GM18520 (cell line): ENCODE measurements around the gene MRPS24.
"Not testable (repeated sequence)": the region's sequence is repeated elsewhere in the genome, so short reads cannot be mapped to it uniquely, and the experiment has no call there.

ENCODE experiments used
- ATAC-seq: cut with Tn5 transposase; IDR thresholded peaks from one replicate; pipeline ENCODE4 v1.9.1; 2021; ENCODE audit not compliant: unreplicated experiment

MRPS24 gene

DNA sequence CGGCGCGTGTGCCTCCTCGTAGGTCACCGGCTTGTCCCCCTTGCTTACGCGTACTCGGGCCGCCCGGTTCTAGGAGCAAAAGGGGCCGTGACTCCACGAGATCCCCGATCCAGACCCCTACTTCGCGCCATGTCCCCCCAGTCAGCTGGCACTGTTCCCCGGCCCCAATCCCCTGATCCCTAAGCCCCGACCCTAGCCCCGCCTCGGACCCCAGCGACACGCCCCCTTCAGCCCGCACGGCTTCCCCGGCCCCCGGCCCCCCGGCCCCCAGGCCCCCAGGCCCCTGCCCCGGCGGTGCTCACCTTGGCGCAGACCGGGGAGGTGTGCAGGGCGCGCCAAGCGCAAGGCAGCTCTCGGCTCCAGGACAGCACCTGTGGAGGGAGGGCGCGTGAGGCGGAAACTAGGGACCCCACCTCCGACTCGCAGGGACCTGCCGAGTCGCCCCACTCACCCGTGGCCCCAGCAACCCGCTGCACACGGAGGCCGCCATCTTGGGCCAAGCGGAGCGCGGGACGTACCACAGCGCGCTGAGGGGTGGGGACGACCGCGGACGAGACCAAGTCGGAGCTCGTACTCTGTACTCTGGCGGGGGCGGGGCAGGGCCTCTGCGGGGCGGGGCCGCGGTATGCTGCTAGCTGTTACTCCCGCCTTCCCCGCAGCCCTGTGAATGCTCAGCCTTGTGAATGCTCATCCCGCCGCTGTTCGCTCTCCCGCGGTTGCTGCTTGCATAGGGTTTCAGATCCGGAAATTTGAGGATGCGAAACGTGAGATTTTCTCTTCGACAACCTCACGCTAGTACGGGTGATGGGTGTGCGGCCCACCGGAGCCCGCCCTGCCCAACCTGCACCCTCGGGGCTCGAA is at the start of gene MRPS24:
TSS of gene MRPS24 (minus strand) at position 512 of the 861 bp plus-strand sequence. CDS start at position 490, 22 bp downstream.
- ATAC-seq = peak; percentile 90

DNA sequence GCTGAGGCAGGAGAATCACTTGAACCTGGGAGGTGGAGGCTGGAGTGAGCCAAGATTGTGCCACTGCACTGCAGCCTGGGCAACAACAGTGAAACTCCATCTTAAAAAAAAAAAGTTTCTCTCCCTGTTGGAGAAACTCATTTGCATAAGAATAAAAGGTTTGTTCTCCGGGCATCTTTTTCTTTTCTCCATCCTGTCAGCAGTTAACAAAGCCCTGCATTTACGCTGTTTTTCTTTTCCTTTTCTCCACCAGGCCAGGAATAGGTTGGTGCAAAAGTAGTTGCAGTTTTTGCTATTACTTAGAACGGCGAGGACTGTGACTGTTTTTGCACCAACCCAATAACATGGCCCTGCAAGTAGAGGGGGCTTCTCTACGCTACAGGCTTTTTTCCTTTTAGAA is 46.6 kb upstream of the MRPS24 start:
- no peak for ATAC-seq

DNA sequence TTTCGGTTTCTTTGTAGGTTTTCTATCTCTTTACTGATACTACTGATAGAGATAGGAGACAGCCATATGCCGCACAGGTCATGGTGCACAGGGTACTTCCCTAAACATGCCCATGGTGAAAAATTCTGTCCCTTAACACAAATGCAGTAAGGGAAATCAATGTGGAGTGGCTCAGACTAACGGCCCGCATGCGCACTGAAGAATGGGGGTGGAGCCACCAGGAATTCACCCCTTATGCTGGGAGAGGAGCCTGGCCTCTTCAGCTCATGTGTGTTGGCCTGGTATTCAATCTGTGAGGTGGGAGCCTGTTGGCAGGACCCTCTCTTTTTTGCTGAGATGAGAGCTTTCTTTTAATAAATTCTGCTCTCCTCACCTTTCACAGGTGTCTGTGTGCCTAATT is 45.5 kb upstream of the MRPS24 start:
- no peak for ATAC-seq

DNA sequence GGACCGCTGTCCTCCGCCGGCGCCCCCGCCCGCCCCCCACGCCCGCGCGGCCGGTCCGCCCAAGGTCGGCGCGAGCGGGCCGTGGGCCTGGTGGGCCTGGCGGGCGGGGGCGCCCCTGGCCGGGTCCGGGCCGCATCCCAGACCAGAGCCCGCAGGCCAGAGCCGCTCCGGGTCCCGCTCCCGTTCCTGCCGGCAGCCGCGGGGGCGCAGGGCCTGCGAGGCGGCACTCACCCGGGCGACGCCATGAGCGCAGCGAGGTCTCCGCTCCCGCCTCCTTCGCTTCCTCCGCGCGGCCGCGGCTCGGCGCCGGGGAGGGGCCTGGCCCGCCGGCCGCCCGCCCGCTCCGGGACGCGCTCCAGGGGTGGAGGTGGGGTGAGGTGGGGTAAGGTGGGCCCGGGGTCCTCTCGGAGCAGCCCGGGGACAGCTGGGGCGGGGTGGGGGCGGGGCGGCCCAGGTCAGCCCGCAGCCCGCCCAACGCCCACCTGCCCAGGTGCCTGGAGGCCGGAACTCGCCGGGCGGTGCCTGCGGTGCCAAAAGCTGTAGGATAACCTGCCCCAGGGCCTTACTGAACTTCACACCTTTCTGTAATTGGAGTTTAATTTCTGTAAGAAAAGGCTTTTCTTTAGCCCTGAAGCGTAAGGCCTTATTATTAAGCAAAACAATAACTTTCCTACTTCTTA is 37.2 kb upstream of the MRPS24 start, which contains the start of gene URGCP:
TSS of gene URGCP (minus strand) at position 266 of the 680 bp plus-strand sequence. CDS start at position 245, 21 bp downstream.
- ATAC-seq = peak; percentile 51

DNA sequence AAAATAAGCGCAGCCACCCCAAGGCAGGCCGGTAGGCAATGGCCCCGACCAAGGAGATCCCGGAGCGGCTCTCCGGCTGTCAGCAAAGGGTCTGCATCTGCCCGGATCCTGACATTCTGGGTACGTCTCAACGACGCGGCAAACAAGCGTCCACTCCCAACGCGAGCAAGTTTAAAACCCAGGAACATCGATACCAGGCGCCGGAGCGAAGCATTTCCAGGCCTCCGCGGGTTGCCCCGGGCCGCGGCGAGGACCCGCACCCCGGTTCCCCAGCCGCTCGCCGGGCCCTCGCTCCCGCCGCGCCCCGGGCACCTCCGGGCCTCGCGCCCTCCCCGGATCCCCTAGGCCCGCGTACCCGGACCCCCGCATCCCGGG is 36.6 kb upstream of the MRPS24 start:
- peak; percentile 21 for ATAC-seq

DNA sequence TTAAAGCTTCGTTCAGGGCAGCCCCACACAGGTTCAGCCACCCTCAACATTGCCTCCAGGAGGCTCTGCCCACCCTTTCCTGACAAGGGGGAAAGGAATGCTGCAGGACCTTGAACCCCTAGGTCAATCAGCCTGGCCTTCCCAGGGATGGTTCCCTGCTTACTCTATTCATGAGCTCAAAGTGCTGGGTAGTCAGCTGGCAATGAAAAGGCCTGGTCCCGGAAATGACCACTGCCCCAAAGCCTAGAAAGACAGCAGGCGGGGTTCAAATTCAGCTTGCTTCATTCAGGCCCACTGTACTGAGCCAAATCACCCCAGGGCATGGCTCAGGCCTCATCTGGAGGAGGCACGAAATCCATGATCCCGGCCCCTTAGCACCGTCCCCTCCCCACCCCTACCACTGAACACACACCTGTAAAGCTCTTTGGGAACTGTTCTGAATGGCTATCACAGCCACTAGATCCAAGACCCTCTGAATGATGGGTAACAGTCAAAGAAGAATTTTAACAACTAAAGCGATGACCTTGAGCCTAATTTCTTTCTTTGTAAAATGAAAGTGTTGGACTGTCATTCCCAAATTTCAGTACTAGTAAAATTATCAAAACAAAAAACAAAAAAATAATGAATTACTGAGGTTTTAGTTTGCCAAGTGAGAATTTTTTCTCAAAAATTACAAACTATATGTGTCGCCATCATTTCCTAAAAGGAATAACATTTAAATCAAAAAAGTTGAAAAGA is 36.1 kb upstream of the MRPS24 start:
- ATAC-seq = no peak

DNA sequence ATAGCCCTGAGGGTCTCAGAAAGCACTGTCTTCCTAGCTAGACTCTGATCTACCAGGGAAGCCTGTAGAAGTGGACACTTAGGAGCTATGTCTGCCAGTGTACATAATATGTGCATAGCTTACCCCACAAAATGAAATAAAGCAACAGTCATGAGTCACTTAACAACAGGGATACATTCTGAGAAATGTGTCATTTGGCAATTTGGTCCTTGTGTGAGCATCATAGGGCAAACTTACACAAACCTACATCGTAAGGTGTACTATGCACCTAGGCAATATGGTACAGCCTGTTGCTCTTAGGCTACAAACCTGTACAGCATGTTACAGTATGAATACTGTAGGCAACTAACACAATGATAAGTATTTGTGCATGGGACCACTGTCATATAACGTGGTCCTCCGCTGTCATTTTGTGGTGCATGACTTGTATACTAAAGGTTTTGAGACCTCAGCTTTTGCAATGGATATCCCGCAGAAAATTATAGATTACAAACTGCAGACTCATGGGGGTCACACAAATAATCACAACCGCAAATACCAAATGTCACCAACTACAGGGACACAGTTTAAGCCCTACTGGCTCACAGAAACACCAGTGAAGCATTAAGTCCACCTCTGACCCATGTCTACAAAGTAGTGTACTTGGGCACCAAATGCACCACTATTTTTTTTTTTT is 35.4 kb upstream of the MRPS24 start:
- no peak for ATAC-seq

DNA sequence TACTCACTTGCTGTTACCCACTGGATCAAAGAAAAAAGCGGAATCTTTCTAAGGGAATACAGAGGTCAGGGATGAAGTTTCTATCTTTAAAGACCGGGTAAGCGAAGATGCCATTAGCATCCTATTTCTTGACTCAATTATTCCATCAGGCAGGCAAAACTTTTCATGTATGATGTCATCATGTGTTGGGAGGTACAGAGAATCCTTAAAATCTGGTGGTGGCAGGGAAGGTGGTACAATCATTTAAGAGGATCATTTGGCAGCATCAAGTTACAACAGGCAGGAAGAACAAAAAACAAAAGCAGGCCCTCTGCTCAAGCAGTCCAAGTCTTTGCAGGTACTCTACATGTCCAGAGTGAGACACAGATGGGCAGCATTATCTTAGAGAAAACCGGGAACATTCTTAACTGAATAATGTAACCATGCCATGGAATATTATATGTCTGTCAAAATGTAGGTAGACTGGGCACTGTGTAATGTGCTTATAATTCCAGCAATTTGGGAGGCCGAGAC is 33.3 kb upstream of the MRPS24 start:
- ATAC-seq = no peak

DNA sequence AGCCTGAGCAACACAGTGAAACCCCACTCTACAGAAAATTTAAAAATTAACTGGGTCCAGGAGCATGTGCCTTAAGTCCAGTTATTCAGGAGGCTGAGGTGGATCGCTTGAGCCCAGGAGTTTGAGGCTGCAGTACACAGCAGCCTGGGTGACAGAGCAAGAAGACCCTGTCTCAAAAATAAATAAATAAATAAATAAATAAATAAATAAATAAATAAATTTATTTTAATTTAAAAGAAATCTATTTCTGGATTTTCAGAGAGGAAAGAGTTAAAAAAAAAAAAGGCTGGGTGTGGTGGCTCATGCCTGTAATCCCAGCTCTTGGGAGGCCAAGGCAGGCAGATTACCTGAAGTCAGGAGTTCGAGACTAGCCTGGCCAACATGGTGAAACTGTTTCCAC is 29.3 kb upstream of the MRPS24 start:
- not testable (repeated sequence) for ATAC-seq

DNA sequence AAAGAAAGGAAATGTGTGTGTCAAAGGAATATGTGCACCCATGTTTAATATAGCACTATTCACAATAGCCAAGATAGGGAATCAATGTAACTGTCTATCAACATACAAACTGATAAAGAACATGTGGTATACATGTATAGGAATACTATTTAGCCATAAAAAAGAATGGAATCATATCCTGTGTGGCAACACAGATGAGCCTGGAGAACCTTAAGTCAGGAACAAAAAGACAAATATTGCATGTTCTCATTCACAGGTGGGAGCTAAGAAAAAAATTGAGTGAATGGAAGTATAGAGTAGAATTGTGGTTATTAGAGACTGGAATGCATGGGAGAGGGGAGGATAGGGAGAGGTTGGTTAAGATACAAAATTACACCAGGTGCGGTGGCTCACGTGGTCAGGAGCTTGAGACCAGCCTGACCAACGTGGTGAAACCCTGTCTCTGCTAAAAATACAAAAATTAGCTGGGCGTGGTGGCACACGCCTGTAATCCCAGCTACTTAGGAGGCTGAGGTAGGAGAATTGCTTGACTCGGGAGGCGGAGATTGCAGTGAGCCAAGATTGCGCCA is 26.6 kb upstream of the MRPS24 start:
- no peak for ATAC-seq

DNA sequence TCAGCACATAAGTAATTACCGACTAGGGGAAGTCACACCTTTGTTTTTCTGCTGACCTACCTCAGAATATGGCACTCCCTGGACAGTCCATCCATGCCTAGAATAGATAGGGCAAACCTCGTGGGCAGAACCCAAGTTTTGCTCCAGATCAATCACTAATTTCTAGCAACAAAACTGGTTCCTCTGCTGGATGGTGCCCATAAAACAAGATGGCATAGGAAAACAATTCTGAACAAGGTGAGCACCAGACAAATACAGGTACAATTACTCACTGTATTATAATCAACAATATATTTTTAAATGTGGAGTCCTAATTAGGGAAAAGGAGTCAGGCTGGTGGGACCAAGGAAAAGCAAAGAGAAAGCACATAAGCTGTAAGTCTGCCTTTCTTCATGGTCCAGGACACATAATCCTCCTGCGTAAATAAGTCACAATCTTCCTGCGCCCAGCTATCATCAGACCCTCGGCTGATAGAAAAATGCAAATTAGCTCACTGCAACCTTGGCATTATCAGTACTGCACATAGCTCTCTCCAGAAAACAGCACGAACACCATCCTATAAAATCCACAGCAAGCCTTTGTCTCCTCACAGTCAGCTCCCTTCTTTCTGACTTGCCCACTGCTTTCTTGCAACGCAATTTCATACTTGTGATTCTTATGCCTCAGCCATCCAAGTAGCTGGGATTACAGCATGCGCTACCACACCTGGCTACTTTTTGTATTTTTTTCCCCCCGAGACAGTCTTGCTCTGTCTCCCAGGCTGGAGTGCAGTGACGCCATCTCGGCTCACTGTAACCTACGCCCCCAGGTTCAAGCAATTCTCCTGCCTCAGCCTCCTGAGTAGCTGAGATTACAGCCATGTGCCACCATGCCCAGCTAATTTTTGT is 22.0 kb upstream of the MRPS24 start:
- no peak for ATAC-seq

DNA sequence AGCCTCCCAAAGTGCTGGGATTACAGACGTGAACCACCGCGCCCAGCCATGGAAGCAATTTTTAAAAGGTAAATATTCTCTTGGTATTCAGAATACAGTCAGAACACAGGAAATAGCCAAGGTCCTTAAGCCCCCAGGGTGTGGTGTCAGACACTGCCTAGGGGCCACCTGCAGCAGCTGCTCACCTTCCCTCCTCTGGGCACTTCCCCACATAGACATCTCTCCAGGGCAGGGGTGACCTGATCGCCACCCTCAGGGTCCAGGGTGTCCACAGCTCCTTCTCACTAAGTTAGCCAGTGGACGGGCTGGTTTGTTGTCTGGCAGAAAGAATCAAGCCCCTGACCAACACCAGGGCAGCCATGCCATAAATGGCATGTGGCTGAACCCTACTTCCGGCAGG is 21.2 kb upstream of the MRPS24 start:
- ATAC-seq = no peak

DNA sequence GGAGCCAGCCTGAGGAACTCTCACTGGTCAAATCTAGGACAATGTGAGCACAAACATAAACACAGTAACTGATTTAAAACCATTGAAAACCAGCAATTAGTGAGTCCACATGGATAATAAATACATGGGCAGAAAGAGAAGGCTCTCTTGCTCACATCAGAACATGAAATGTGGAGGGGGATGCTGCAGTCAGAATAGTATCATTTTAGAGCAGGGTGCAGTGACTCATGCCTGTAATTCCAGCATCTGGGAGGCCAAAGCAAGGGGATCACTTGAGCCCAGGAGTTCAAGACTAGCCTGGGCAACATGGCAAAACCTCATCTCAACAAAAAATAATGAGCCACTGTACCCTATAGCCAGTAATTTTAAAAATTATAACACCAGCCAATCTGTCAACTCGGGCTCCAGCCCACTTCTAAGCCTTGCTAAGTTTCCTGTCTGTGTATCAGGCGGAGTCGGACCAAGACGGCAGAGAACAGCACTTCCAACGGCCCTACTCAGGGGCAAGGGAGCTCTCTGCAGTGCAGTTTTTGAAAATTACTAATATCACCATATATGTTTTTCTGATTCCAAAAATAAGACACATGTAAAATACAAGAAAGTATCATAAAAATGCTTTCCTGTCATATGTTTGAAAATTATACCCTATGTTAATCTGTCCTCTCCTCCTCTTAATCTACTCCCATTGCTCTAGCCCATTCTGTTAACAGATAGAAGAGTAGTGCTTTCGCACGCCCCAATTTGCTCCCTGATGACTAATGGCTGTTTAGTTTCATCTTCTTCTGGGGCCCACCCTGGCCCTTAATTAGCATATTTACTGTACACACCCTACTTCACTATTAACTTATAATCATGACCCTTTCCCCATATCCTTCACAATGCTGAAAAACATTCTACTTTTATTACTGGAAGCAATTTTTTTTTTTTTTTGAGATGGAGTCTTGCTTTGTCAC is 20.0 kb upstream of the MRPS24 start:
- no peak for ATAC-seq

DNA sequence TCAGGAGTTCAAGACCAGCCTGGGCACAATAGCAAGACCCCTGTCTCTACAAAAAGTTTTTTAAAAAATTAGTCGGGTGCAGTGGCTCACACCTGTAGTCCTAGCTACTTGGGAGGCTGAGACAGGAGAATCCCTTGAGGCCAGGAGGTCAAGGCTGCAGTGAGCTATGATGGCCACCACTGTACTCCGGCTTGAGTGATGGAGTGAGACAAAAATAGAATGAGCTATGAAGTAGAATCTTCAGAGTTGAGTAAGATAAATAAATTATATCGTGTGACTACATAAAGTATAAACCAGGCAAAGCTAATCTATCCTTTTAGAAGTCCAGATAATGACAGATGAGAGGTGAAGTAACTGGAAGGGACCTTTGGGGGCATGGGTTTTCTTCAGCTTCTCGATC is 15.3 kb upstream of the MRPS24 start:
- no peak for ATAC-seq

DNA sequence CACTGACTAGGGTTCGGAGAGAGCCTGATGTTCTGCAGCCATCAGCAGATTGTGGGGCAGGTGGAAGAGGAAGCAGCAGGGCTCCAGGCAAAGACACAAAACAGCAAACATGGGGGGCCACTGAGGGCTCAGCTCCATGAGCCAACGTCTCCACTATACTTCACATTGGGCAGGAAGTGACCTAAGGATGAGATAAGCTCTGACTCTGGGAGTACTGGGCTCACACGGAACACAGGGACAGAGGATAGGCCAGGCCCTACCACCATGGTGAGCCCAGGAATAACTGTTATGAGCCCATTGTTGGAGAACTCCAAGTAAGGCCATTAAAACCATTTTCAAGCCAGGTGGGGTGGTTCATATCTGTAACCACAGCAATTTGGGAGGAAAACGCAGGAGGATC is 14.9 kb upstream of the MRPS24 start:
- ATAC-seq = no peak

DNA sequence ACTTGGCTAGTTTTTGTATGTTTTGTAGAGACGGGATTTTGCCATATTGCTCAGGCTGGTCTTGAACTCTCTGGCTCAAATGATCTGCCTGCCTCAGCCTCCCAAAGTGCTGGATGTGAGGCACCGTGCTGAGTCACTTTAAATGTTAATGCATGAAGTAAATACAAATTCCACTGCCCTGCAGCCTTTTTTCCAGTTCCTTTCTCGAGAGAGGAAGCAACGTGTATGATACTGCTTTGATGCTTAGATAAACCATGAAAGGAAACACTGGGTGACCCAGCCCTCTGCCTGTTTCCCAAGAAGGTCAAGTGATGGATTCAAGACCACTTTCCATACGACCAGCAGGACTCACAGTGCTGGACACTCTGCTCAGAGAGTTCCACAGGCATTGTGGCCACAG is 11.3 kb upstream of the MRPS24 start:
- ATAC-seq = no peak

DNA sequence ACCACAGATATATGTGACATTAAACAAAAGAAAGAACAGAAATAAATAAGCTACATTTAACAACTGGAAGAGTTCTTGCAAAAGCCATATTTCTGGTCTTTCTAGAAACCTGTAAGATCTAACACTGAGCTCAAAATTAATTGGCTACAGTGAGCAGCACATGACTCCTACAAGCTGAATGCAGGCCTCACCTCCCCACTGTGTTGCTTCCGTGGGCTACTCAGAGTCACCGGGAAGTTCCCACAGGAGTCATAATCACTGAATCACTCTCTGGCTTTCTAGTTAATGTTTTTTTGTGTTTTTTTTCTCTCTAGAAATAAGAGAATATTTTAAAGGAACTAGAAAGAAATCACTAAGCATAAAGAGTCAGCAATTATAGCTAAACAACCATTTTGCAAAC is 10.2 kb upstream of the MRPS24 start:
- no peak for ATAC-seq

DNA sequence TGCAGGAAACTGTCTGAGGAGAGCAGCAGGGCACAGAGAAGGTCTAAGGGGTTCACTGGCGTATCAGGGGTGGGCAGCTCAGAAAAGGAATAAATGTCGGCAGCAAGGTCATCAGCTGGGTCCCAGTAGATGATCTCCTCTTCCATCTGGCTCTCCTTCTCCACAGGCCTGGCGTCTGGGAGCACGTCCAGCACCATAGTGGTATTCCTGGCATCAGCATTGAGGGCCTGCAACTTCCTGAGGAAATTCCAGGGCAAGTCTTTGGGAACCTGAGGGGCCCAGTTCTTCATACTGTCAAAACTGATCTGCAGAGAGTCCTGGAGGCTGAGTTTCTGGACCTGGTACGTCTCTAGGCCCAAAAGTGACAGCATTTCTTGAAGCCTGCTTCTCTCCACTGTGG is 9.6 kb upstream of the MRPS24 start:
- no peak for ATAC-seq
